Stimulated activated CD8-positive, alpha-beta memory T cell treated with anti-CD3 and anti-CD28 coated beads, Interleukin-12 subunit alpha, Interleukin-12 subunit beta, amount 100 ng/mL, for 24 hours (primary cell): ENCODE measurements around the gene MARCKS.

Source experiments
- DNase-seq: peaks from one replicate; pipeline ENCODE4 v3.0.0-alpha.2; 2020; ENCODE audit errors: extremely low read depth

The MARCKS gene, protein sequence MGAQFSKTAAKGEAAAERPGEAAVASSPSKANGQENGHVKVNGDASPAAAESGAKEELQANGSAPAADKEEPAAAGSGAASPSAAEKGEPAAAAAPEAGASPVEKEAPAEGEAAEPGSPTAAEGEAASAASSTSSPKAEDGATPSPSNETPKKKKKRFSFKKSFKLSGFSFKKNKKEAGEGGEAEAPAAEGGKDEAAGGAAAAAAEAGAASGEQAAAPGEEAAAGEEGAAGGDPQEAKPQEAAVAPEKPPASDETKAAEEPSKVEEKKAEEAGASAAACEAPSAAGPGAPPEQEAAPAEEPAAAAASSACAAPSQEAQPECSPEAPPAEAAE

DNA sequence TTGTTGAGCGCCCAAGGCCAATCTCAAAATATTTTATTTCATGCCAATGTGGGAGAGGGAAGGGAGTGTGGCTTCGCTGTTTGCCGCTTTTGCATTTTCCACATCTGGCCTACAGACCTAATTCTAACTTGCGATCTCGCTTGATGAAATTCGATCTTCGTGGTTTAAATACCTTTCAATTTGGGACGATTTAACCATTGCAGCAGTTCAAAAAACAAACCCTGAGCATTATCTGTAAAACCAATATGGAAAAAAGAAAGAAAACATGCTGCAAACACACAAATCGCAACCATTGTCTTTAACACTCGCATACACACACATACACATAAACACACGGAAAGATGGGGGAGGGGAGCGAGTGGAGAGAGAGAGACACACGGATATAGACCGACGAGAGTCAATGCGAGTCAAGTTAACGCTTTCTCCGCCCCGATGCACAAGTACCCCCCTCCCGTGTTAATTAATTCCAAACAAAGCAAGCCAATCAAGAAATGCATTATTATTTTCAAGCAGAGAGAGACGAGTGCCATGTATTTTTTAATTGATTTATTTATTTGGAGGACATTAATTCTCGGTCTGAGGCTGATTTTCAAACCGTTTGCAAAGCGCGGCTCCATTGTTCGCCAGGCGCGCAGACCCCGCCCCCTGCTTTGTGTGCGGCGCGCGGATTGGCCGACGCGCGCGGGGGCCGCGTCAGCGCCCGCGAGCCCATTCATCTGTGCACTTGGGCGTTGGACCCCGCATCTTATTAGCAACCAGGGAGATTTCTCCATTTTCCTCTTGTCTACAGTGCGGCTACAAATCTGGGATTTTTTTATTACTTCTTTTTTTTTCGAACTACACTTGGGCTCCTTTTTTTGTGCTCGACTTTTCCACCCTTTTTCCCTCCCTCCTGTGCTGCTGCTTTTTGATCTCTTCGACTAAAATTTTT lies at the start of gene MARCKS:
TSS of gene MARCKS (plus strand) at position 721 of the 931 bp plus-strand sequence. CDS start 401 bp downstream, outside the sequence.
- DNase-seq = no peak

DNA sequence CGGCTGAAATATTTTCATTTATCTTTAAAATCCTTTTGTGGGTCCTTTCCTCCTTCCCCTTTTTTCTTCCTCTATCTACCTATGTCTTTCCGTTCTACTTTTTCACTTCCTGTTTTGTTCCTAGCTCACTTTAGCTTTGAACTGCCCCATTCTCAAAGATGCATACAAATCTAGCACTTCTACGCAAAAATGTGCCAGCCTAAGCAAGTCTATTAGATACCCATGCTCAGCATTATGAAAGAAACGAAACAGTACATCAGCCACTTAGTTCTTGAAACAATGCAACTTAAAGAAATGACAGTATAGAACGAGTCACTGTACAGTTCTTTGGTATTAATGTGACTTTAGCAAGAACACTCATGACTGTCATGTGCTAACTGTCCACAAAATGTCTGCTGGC lies 47.3 kb upstream of the MARCKS start:
- DNase-seq = no peak

DNA sequence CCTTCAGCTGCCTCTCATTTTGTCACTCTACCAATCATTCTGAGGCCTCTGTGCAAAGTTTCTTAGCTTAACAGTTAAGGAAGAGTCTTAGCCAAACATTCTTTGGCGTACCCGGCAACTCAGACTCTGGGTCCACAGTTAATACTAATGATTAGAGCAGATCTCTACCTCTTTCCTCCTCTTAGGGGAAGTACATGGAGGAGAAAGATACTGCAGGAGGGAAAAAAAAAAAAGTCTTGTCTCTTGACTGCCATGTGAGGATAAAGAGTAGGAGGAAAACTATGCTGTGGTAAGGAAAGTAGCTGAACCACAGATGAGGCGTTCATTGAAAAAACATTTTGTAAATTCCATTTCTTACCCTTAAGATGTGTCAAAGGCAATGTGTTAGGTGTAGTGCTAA lies 44.0 kb upstream of the MARCKS start:
- no peak for DNase-seq

- DNase-seq = no peak
Measured at GRCh38 chr6:113818578-113818977, 38.6 kb upstream of the MARCKS start.

- DNase-seq = no peak
Measured at GRCh38 chr6:113819169-113819830, 37.8 kb upstream of the MARCKS start.

DNA sequence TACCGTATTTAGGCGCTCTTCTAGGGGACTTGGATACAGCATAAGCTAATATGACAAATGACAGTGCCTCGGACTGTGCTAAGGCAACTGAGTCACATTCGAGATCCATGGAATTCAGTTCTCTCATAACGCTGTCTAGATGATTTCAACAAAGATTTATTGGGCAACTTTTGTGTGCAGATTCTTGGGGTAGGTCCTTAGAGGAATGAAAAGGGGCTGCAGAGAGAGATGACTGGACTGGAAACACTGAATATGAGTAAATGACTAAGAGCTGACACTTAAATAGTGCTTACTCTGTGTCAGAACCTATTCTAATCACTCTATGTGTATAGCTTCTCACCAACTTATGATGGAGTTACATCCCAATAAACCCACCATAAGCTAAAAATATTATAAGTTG lies 36.4 kb upstream of the MARCKS start:
- DNase-seq = no peak

GRCh38 chr6:113821445-113821844 lies 35.7 kb upstream of the MARCKS start:
- DNase-seq = no peak

DNA sequence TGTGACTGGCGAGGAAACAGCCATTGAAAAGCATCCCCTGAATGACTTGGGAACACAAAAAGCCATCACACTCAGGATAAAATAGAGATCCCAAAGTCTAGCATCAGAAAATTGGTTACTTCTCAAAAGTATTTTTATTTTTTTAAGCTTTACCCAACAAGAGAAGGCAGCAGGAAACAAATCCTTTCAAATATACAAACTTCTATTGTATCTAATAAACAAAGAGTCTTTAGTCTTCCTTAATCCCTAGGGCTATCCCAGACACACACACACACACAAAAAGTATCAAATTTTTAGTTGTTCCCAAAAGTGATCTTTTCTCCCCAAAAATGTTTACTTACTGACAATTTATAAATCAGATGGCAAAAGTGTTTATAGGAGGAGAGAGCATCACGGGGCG lies 33.2 kb upstream of the MARCKS start:
- no peak for DNase-seq

DNA sequence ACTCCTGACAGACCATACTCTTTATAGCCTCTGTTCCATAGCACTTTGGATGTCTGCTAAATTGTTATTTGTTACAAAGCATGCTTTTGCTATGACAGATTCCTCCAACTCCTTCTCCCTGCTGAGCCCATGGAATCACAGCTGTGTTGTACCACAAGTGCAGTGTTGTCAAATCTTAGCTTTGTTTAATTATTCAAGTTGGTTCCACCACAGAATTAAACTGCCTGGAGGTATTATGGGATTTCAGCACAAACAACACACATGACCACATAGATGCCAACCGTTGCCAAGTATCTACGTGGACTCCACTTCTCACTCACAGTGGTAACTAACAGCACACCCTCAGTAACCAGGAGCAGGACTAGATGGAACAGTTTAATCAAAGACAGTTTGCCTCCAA lies 32.7 kb upstream of the MARCKS start:
- DNase-seq = no peak

DNA sequence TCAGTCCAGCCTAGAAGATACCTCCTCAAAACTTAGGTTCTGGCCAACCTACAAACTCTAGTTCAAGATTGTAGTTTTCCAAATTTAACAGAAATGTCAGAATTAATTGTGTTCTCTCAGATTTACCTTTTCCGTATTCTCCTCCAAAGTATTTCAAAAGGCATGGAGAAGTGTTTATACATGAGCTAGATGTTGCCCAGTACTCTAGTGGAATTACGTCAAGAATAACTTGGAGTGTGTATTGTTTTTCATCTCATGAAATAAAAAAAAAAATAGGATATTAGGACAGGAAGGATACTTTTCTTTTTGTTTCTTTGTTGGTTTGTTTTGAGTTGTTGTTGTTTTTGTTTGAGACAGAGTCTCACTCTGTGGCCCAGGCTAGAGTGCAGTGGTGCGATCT lies 32.3 kb upstream of the MARCKS start:
- DNase-seq = no peak

GRCh38 chr6:113825781-113826180 lies 31.4 kb upstream of the MARCKS start:
- no peak for DNase-seq

DNA sequence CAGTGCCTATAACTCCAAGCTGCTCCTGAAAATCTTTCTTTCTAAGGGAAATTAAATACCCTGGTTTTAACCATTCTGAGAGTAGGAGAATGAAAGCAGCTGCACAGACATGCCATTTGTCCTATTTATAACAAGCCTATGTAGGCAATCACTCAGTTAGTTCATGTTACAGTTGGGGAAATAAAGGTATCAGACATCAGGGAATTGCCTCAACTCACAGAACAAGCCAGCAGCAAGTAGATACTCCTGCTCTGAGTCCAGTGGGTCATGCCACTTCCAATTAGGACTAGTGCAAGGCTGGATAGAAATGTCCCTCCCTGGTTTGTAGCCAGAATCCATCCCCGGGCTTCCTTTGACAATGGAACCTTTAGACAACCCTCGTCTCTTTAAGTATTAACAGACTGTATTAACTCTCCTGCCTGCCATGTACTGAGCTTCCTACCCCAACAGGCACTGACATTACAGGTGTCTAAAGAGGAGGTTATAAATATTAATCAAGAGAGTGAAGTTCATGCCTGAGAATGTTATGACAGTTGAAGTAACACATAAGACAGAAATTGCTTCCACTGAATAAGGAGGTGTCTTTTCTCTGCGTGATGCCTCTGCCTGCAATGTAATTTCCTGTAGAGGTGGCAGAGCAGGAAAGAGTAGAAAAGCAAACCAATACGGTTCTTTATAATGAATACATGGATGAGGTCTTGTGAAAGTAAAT lies 28.0 kb upstream of the MARCKS start:
- no peak for DNase-seq

DNA sequence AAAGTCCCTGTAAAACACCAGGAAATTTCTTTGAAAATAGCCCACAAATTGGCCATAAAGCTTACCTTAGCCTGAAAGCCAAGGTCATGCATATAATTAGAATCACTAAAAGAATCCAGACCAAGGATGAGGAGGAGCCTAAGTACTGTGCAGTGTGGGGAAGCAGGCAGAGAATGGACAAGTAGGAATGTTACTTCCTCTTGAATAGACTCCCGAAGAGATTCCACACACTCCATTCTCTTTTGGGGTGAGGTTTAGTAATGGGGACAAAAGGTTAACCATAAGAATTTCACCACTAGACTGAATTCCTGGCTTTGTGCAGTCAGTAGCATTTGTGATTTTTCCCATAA lies 27.5 kb upstream of the MARCKS start:
- DNase-seq = no peak

GRCh38 chr6:113830140-113830539 lies 27.0 kb upstream of the MARCKS start:
- no peak for DNase-seq

DNA sequence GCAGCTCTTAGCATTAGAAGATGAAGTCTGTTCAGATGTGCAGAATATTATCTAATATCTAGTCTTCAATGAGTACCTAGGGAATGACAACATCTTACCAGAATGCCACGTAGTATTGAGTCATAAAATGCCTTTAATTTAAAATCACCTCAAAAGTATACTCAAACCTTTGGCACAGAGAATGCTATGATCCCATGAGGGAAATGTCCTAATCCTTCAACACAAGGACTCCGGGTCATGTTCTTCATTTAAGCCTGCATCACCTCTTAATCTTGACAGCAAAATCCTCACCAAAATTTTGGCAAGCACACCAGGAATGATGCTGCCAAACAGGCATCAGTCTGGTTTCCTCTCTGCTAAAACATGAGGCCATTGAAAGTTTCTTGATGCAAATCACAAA lies 23.6 kb upstream of the MARCKS start:
- no peak for DNase-seq

DNA sequence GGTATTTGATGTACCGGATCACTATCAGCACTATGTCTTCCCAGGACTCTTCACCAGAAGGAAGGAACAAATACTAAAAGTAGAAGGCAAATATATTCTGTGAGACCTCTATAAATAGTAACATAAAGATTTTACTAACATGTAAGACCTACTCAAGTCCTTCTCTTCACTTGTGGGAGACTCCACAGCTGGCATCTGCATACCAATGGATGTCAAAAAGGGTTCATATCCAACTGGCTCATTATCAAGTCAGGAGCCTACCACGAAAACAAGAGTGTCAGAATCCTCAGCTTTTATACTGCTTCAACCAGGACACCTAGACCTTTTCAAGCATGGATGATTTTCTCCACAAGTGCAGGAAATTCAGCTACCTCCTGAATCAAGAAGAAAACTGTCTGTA lies 20.0 kb upstream of the MARCKS start:
- DNase-seq = no peak

DNA sequence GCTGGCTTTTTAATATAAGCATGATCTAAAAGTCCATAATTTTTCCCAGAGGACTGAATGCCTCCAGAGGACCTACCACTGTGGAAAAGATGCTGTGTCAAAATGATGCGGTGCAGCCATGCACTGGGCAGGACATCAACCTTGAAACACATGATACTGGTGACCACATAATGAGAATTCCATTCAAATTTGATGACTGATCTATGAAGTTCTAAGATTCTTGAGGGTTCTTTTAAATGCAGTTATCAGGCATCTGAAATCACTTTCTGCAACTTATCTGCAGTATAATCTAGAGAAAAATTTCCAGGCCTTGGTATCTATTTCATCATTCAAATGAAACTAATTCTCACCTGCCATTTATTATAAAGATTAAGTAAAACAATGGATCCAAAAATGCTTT lies 15.0 kb upstream of the MARCKS start:
- DNase-seq = no peak

DNA sequence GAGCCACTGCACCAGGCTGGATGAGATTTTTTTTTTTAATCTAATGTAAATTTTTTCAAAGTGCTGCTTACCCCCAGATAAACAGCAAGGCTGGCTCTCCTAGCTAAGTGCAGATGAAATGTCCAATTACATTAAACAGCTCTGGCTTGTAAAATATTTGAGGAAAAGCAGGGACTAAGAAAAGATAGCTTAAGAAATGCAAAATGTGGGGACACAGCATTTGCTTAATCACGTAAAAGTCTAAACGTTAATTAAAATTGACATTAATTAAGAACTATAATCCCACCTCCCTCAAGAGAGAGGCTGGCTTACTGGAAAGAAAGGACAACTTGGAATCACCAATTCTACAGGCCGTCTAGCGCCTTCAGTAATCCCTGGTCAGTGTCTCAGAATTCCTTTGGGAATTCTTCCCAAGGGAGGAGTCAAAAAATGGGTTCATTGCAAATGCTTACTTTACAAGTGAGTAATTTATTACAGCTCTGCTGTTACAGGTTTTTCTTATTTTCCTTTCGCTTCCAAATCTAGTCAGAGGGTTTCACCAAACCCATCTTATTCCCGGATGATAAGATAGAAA lies 13.6 kb upstream of the MARCKS start:
- no peak for DNase-seq

DNA sequence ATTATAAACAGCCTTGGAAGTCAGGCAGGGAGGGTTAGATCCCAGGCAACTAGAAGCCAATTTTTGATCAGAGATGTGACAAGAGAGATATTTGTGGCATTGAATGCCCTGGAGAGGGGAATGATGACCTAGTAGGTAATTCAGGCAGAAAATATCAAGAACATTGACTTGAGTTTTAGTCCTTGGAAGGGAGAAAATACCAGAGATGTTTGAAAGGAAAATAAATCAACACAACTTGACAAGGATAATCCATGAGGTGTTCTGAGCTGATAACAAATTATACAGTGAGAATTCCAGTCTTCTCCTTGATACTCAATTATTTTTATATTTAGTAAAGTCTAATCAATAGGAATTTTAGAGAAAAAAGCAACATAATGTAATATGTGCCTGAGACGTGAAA lies 10.6 kb upstream of the MARCKS start:
- no peak for DNase-seq

GRCh38 chr6:113847447-113847846 lies 9.7 kb upstream of the MARCKS start:
- DNase-seq = no peak

GRCh38 chr6:113848280-113848679 lies 8.9 kb upstream of the MARCKS start:
- DNase-seq = no peak

- DNase-seq = no peak
Measured at GRCh38 chr6:113848811-113849210, 8.3 kb upstream of the MARCKS start.
